ENCODE measurements around the gene MELTF.
"Not testable (repeated sequence)": the region's sequence is repeated elsewhere in the genome, so short reads cannot be mapped to it uniquely, and the experiment has no call there.

MELTF gene

DNA sequence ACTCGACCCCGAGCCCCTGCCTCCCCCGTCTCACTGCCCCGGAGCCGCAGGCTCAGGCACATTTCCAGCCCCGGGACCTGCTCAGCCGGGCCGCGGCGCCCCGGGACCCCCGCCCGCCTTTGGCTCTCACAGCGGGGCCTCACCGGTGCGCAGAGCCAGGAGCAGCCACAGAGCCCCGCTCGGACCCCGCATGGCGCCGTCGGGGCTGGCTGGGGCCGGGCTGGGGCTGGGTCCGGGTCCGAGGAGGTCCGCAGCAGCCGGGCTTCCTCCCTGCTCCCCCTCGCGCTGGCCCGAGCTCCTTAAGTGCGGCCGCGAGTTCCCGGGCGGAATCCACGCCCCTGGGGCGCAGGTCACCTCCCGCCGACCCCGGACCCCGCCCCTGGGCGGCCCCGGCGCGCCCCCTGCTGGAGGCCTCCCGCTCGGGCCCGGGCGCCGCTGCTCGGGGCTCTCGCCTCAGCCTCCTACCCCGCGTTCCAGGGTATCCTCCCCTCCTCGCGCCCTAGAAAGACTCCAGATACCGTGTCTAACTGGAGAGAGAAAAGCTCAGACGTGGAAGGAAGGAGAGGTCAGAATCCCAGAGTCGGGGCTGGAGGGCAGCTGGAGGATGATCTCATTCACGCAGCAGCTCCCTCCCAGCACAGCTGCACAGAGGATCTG is at the start of gene MELTF:
TSS of gene MELTF (minus strand) at position 307 of the 657 bp plus-strand sequence. CDS start at position 192, 115 bp downstream.
- peak; percentile 82 for DNase-seq

DNA sequence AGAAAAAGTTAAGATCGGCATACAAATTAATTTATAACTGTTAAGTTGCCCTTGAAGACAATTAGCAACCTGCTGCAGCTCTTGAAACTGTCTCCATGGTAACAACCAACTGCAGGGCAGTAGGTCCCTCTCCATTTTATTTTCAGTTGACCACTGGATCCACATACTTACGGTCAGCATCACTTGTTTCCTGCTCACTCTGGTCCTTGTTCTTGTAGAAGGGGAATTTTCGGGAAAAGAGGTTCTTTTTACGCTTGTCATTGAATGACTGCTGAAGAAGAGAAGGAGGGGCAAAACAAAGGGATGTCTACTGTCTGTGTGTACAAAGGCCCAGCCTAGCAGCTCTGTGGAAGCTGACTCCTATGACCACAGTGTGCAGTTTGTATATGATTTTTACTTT is 46.8 kb upstream of the MELTF start:
- peak; percentile 19 for DNase-seq

DNA sequence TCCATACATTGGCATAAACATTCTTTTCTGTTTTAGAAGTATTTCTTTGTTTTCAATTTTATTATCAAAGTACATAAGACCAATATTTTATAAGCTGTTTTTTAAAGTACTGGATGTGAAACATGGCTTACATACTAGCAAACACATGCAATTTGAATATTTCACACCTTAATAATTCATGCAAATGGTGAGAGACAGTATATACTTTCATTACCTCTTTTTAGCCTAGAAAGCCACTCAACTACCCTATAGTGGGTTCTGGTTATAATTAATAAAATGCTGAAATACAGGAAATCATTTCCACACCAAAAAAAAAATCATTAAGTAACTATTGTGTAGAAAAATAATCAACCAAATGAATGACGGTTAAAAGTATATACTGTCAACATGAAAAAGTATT is 38.5 kb upstream of the MELTF start:
- no peak for DNase-seq

DNA sequence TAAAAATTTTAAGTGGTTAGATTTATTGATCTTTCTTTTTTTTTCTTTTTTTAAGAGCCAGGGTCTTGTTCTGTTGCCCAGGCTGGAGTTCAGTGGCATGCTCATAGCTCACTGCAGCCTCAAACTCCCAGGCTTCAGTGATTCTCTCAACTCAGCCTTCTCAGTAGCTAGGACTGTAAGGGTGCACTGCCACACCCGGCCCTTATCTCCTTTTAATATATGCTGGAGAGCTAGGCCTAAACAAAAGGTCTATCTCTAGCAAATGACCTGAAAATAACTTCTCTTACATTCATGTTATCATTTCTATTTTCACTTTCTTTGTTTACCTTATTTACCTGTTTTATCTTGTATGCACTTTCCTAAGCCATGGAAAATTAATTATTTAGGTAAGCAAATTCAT is 35.2 kb upstream of the MELTF start:
- no peak for DNase-seq

DNA sequence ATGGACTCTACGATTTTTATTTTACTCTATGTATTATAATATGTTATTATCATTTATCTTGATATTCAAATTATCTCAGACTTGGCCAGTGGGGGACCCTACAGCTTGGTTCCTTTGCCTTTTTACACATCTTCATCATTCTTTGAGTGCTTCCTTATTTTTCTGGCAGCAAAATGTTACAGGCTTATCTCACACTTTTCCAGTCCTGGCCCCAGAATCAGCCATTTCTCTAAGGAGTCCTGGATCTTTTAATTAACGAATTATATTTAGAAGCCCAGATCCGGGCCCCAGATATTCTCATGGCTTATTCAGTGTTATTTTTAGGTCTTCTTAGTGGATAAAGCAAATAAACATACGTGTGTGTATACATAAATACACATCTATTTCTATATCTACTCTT is 32.8 kb upstream of the MELTF start:
- no peak for DNase-seq

DNA sequence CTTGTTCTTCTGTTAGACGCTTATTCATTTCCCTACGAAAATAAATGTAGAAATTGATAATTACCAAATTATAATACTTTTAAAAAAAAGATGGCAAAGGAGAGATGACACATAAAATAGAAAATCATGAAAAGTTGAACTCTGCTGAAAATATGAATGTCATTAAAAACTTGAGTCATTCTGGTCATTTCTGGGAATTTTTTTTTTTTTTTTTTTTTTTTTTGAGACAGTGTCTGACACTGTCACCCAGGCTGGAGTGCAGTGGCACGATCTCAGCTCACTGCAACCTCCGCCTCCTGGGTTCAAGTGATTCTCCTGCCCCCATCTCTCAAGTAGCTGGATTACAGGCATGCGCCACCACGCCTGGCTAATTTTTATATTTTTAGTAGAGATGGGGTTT is 22.0 kb upstream of the MELTF start:
- not testable (repeated sequence) for DNase-seq

DNA sequence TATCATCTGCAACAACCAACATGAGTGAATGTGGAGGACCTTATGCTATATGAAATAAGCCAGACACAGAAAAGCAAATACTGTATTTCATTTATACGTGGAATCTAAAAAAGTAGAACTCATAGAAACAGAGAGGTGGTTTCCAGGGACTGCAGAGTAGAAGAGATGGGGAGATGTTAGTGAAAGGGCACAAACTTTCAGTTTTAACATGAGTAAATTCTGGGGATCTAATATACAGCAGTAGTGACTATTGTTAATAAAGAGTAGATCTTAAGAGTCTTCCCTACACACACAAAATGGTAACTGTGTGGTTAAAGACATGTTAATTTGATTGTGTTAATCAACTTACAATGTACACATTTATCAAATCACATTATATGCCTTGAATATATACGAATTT is 20.9 kb upstream of the MELTF start:
- no peak for DNase-seq

DNA sequence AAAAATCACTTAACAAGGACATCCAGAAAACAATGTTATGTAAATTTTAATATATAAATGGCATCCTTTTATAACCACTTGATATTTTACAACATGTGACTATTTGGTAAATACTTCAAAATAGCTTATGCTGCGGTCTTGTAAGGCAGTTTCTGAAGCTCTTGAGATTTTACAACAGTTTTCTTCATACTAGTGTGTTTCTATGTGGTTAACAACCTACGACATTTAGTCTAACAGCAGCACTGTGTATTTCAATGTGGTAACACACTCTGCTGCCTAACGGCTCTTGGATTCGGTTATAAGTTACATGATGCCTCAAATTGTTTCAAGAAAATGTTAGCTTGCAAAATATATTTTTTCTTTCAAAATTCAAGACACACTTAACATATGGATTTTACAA is 12.9 kb upstream of the MELTF start:
- DNase-seq = no peak

DNA sequence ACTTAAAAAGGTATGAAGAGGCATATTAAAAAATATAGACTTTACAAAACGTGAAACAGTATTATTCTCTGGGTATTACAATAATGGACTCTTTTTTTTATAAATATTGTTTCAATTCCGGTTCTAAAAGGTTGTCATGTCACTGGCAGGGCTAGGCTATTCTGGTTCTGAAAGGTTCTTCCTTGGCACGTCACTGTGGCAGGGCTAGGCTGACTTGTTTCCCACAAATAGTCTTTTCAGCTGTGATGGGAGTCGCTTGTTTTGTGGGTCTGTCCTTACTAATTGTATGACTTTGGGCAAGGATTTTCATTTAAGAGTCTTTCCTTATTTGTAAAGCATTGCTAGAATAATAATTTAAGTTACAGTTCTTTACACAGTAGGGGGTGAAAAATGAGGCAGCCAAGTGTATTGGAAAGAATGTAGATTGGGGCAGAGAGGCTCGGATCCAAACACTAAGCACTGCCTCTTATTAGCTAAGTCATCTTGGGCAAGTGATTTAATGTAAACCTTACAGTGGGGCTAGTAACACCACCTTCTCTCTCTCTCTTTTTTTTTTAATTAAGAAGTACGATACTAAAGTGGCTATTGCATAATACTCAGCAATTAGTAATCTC is 12.4 kb upstream of the MELTF start:
- DNase-seq = no peak

DNA sequence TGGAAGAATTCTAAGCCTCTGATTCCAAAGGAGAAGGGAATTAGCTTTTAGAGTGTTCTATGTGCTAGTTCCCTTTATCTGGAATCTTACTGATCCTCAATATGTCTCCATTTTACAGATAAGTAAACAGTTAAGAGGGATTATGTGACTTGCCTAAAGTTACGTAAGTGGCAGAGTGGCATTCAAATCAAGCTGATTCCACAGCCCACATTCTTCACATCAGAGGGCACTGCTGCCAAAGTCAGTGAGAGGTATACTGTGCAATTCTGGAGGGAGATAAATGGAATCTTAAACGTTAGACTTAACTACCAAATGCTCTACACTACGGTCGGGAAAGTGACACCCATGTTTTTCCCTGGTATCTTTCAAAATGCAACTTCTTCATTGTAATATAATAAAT is 11.0 kb upstream of the MELTF start:
- no peak for DNase-seq

DNA sequence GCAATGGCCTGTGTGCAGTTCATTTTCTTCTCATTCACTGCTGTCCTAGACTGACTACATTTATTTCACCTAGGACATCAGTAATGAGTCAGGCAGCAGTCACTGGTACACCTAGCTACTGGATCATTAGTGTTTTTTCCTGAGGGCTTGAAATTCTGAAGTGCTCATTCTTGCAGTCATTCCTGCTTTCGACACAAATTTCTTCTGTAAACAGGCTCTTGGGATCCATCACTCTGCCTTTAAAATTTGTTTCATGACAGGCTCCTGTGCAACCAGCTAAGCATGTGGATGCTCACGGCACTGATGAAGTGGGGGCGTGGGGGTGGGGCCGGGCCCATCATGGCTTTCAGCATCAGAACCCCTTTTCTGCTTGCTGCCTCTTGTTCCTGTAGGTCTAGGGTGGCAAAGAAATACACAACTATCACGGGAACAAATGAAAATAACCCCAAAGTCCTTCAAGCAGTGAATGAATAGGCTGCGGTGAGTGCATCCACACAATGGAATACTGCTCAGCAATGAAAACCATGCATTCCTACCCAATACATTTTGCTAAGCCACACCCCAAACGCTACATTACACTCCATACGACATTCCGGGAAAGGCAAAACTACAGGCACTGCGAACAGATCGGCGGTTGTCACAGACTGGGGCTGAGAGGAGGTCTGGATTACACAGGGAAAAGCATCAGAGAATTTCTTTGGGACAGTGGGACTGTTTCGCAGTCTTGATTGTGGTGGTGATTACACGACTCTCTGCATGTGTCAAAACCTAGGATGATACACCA is 9.3 kb upstream of the MELTF start:
- no peak for DNase-seq

DNA sequence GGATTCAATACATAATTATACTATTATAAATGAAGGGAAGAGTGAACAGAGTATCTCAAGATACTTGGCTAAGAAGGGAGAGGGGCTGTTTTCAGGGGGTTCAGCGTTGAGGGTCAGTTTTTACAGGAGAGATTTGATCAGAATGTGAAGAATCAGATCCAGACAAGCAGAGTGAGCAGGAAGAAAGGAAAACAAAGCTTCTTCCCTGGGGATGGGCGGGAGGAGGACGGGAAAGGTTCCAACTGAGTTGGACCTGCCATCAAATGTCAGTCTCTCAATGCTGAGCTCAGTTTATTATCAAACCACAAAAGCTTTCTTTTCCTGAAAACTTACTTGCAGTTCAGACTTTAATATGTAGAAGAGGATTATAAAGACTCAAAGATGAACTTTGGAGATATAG is 6.0 kb upstream of the MELTF start:
- no peak for DNase-seq

DNA sequence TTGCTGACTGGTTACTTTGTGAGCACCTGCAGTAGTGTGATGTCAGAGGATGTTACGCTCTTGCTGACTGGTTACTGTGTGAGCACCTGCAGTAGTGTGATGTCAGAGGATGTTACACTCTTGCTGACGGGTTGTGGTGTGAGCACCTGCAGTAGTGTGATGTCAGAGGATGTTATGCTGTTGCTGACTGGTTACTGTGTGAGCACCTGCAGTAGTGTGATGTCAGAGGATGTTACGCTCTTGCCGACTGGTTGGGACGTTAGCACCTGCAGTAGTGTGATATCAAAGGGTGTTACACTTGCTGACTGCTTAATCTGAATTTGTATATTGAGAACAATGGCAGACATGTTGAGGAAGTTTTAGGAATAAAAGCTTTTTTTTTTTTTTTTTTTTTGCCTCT is 5.2 kb upstream of the MELTF start:
- not testable (repeated sequence) for DNase-seq

DNA sequence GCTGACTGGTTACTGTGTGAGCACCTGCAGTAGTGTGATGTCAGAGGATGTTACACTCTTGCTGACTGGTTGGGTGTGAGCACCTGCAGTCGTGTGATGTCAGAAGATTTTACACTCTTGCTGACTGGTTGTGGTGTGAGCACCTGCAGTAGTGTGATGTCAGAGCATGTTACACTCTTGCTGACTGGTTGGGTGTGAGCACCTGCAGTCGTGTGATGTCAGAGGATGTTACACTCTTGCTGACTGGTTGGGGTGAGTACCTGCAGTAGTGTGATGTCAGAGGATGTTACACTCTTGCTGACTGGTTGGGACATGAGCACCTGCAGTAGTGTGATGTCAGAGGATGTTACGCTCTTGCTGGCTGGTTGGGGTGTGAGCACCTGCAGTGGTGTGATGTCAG is 4.1 kb upstream of the MELTF start:
- DNase-seq = not testable (repeated sequence)

DNA sequence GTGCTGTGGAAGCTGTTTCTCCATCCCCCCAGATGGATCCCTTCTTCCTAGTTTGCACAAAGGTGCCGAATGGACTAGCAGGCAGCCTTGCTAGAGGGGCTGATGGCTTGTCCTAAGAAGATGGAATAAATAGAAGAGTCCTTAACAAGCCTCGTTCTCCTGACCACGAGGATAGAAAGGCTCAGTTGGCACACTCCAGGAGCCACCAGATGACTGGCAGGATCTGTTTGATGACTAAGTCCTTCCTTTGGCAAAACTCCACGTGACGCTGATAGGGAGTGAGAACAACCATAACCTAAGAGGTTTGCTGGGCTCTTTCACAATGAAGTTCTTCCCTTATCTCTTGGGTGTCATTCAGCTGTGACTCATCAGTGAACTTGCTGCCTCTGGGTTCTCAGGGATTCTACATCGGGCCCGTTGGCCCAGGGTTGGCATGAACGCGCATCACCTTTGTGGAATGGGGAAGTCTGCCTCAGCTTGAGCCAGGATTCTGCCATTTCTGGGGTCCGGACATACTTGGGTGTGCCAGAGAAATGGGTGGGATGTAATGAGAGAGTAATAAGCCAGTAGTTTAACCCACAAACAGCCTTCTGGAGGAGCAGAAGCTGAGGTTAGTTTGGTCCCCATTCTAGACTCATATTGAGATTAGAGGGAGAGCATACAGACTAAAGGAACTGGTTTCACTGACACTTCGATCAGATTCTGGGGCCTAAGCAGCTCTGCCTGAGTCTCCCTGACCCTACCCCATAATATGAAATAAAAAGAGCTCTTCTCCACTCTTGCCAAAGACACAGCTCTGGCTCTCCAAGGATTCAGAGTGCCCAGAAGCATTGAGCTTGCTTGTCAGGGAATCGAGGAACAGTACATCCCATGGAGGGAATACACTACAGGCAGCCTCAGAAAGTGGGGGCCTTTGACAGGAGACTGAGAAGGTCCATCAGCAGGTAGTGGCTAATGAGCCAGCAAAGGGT is 2.0 kb upstream of the MELTF start:
- no peak for DNase-seq

DNA sequence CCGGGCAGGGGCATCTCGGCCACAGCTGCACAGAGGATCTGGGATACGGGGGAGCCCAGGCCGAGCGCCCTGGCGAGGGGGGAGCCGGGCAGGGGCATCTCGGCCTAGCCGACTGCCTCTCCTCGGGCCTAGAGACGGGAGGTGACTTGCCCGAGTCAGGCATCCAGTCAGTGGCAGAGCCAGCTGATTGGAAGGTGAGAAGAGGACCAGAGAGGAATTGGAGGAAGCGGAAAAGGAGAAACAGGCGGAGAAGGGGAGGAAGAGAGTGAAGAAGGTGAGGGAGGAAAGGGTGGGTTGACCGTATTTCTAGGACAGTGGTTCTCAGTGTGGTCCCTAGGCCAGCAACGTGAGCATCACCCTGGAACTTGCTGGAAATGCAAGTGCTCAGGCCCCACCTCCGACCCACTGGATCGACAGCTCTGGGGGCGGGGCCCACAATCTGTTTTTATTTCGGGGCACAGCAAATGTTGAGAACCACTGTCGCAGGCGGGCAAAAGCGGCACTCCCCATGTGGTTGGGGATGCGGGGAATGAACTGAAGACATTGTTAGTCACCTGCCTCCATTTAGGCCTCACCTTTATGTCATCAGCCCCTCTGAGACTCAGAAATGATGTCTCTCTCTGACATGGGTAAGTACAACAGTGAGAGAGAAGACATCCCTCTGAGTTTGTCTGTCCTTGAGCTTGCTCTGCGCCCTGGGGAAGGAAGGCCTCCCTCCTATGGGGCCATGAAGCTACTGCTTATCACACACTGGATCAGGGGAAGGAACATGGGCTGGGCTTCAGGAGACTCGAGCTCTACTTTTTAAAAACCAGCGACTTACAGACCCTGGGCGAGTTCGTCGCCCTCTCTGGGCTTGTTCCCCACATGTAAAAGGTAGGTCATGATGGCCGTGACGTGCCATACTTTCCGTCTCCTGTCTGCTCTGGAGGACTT is 1.0 kb upstream of the MELTF start:
- no peak for DNase-seq

DNA sequence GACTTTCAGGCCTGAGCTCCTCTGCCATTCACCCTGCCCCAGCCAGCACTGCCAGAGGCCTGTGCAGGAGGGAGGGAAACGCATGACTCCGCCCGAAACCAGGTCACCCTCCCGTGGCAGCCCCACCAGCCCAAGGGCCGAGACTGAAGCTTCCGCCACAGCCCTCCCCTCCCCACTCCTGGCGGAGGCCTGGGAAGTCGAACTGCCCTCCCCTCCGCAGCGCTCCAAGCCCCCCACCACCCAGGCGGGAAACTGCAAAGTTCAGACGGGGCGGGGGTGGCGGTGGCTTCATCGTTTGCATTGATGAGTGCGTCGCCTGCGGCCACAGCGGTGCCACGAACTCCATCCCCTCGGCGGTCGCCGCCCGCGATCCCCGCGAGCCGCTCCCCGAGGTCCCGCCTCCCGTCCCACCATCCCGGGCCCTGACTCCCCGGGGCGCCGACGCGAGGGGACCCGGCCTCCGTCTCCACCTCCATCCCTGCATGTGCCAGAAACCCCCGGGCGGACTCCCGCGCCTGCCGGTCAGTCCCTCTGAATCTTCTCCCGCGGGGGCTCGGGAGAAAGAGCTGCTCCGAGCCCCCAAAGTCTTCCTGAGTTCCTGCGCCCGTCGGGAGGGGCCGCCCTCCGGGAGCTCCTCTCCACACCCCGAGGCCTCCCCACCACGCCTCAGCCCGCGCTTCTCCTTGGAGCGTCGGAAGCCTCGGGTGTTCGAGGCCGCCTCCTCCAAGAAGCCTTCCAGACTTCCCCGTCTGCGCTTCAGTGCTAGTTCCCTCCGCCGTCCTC is 698 bp downstream of the MELTF start:
- peak; percentile 47 for DNase-seq

DNA sequence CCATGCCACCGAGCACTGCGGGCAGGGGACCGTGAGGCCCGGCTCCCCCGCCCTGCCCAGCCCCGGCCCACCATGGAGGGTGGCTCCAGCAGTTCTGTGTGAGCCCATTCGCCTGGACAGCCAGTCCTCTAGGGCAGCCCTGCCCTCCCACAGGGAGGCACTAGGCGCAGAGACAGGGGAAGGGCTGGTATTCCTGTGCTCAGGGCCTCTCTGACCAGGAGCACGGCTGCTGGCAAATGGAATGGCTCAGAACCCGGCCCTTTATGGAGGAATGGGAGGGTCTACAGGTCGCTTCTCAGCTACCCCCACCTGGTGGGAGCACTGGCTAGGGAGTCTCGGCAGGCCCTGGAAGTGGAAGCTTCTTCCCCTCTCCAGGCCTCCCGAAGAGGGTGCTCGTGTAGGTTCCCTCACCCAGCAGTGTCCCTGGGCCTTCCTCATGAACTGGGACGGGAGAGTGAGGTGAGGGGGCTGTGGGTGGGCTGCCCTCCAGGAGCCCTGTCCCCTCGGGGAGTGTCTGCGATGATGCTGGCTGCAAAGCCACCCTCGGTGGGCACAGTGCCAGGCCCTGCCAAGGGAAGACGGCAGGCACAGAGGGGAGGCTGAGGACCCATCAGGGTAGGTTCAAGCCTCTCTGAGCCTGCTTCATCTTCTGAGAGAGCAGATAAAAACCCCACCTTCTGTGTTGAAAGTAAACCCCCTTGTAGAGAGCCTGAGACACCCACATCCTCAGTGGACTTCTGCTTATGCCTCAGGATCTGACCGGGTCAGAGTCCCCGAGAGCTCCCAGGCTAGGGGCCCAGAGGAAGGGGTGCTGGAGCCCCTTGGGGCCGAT is 1.5 kb downstream of the MELTF start:
- no peak for DNase-seq

DNA sequence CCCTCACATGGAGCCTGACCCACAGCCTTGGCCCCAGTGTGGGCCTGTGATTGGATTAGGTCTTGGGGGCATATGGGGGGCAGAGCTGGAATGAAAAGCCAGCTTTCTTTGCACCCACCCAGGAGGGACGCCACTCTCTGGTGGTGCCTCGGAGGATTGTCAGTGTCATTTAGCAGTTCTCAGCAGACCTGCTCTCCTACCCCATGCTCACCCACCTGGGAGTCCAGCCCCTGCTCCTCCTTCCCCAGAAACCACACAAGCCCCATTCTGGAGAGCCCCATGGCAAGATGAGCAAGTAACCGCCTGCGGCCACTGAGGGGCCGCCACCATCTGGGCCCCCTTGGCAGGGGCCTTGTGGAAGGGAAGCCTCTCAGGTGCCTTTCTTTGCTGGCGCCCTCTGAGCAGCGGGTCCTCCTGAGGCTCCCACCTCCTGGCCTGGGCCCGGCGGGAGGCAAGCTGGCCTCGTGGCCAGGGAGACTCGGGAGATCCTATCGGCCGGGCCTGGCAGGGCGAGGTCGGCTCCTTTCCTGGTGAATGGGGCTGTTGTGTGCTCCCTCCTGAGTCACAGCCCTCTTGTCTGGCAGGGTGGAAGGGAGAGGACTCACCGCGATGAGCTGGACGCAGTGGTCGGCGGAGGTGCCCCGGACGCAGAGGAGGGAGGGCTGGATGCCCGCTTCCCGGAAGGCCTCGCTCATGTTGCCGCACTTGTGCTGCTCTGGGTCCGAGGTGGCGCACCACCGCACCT is 2.3 kb downstream of the MELTF start:
- DNase-seq = no peak

All from NCI-H774 (cell line).